Left ventricle myocardium inferior (tissue), 1 donor: ENCODE results near the gene PODNL1. TPM values are rescaled to one million over a fixed set of nuclear protein-coding genes. Genes with fewer than 3 reads are reported as not detected.

Experiments used
- DNase-seq: peaks from one replicate; pipeline ENCODE4 v3.0.0-alpha.2; 2020
- H3K27ac ChIP-seq: fragments of 200-600 bp; replicated peaks from 2 replicates; pipeline ENCODE4 v1.8.0; 2021
- H3K27me3 ChIP-seq: fragments of 200-600 bp; 2 replicates; pipeline ENCODE4 v1.8.0; 2021; ENCODE audit warnings: low read depth
- H3K36me3 ChIP-seq: fragments of 200-600 bp; 2 replicates; pipeline ENCODE4 v1.8.0; 2021
- H3K4me1 ChIP-seq: fragments of 200-600 bp; 2 replicates; pipeline ENCODE4 v1.8.0; 2021
- H3K4me3 ChIP-seq: fragments of 200-600 bp; 2 replicates; pipeline ENCODE4 v1.8.0; 2021; ENCODE audit warnings: mild to moderate bottlenecking, moderate library complexity
- H3K9me3 ChIP-seq: fragments of 200-600 bp; replicated peaks from 2 replicates; pipeline ENCODE4 v1.8.0; 2021
- intact Hi-C: fragments of 100-400 bp; cut with micrococcal nuclease; formaldehyde crosslinking; loops from one replicate; pipeline ENCODE4 v1.11.0; 2022
- total RNA-seq: library from RNA; stranded (reverse); fragmentation: NEBNext Ultra II Directional; extraction: Animal tissue kit (Norgen Biotek cat#: 25700); gene quantifications from one replicate; pipeline ENCODE4 v1.2.1, GENCODE V29; 2021
- TF ChIP-seq, protein P1 (sequence below): fragments of 200-600 bp; IDR thresholded peaks from 2 replicates; pipeline ENCODE4 v1.8.0; 2021; ENCODE audit warnings: antibody characterized with exemption, mild to moderate bottlenecking, borderline replicate concordance
- donor health status: DM: no; HTN: yes; CAD: no; lungs with severe emphysema.

PODNL1 gene
- total RNA-seq, 1 donor from 2014 or later, result 1.9 TPM

DNA sequence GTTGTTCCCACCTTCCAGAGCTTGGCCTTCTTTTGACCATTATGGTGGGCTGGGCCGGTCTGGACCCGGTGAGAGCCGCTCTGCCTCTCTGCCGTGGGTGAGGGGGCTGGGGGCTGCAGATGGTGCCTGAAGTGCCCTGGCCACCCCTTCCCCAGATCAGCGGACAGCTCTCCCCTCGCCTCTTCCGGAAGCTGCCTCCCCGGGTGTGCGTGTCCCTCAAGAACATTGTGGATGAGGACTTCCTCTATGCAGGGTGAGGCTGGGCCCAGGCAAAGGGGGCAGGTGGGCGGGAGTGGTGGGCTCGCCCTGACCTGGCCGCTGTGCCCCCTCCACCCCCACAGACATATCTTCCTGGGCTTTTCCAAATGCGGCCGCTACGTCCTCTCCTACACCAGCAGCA lies 16.0 kb upstream of the PODNL1 start:
- no peaks in the 10 kb centered on the region for H3K9me3 ChIP-seq
- DNase-seq, result no peak
- no peaks in the 10 kb centered on the region for H3K27me3 ChIP-seq
- H3K4me1 ChIP-seq, result peaks cover 49% of the 10 kb centered on the region
- TF ChIP-seq, protein P1, sequence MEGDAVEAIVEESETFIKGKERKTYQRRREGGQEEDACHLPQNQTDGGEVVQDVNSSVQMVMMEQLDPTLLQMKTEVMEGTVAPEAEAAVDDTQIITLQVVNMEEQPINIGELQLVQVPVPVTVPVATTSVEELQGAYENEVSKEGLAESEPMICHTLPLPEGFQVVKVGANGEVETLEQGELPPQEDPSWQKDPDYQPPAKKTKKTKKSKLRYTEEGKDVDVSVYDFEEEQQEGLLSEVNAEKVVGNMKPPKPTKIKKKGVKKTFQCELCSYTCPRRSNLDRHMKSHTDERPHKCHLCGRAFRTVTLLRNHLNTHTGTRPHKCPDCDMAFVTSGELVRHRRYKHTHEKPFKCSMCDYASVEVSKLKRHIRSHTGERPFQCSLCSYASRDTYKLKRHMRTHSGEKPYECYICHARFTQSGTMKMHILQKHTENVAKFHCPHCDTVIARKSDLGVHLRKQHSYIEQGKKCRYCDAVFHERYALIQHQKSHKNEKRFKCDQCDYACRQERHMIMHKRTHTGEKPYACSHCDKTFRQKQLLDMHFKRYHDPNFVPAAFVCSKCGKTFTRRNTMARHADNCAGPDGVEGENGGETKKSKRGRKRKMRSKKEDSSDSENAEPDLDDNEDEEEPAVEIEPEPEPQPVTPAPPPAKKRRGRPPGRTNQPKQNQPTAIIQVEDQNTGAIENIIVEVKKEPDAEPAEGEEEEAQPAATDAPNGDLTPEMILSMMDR, result no peak
- intact Hi-C loops, result no loop called here
- H3K27ac ChIP-seq, result no peak overlapping the region
- H3K4me3 ChIP-seq, result no peak overlapping the region
- peaks cover 47% of the 10 kb centered on the region for H3K36me3 ChIP-seq

DNA sequence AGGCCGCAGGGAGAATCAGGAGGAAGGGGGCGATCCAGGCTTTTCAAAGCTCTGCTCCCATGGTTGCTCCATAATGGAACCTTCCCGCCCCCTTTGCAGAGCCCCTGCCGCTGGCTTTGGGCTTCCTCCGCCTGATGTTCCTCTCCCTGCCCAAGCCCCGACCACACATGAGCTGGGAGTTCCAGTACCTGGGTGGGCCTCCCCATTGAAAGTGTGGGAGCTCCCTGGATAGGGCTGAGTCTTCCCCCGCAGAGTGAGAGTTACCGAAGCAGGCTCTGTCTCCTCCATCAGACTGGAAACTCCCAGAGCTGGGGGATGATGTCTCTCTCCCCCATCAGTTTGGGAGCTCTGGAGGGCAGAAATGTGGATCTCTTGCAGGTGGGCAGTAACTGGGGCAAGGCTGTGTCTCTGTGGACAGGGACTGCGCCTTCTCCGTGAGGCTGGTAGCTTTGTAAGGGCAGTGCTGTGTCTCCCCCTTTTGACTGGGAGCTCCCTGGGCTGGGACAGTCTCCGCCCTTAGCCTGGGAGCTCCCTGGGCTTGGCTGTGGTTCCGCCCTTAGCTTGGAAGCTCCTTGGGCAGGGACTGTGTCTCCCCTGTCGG lies 14.8 kb upstream of the PODNL1 start:
- intact Hi-C loops, result no loop called here
- peak overlapping the region; percentile 83 for H3K27ac ChIP-seq
- peaks cover 43% of the 10 kb centered on the region for H3K4me1 ChIP-seq
- H3K36me3 ChIP-seq, result peaks cover 37% of the 10 kb centered on the region
- TF ChIP-seq, protein P1, result no peak
- no peak for DNase-seq
- no peaks in the 10 kb centered on the region for H3K9me3 ChIP-seq
- H3K27me3 ChIP-seq, result no peaks in the 10 kb centered on the region
- peak overlapping the region; percentile 80 for H3K4me3 ChIP-seq

DNA sequence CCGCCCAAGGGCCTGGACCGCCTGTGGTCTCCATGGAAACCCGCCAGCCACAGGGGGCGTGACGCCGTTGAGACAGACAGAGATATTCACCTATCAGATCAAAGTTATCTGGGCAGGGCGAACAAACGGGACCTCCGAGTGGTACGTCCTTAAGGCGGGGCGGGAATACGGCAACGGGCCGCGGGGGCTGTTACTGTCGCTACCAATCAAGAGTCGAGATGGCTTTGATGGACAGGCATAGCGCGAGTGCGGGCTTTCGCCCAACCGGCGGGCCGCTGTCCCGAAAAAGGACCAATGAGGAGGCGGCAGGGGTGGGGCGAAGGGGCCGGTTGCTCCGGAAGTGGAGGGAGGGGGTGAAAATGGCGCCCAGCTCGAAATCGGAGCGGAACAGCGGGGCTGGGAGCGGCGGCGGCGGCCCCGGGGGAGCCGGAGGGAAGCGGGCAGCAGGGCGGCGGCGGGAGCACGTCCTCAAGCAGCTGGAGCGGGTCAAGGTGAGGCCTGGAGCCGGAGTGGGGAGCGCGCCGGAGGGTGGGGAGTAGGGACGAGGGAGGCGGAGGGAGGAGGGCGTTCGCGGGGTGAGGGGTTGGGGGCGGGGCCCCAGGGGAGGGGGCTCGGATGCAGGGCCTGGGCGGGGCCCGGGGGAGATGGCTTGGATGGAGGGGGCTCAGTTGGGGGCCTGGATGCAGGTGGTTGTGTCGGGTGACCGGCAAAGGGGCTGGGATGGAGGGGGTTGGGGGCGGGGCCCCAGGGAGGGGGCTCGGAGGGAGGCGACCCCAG lies 14.1 kb upstream of the PODNL1 start, which contains the start of gene DCAF15:
Gene DCAF15 (plus strand): TSS at position 356 of the 777 bp plus-strand sequence. CDS start 4 bp downstream, at position 360.
- intact Hi-C loops, result no loop called here
- Histone ChIP-seq H3K27me3 (no peaks in the 10 kb centered on the region), H3K36me3 (peaks cover 31% of the 10 kb centered on the region), H3K4me3 (peak within 1 kb of the TSS; percentile 80), H3K27ac (peak within 1 kb of the TSS; percentile 83), H3K9me3 (no peaks in the 10 kb centered on the region), H3K4me1 (peaks cover 36% of the 10 kb centered on the region)
- TF ChIP-seq, protein P1, result no peak
- peak; percentile 99 for DNase-seq

DNA sequence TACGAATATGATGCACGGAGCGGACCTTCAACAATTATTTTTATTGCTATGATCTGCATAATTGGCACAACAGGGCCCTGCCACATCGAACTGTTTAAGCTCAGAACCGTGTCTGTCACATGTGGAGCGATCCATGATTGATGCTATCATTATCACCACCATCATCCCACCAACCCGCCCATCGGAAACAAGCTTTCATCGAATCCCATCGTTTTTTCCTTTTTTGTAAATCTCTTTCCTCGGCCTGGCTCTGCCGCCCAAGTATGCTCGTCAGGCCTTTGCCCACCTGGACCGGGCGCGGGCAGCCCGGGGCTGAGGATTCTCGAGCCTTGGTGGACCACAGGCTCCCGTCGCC lies 13.6 kb upstream of the PODNL1 start:
- DNase-seq, result no peak
- peak overlapping the region; percentile 80 for H3K4me3 ChIP-seq
- no peaks in the 10 kb centered on the region for H3K9me3 ChIP-seq
- H3K27me3 ChIP-seq, result no peaks in the 10 kb centered on the region
- TF ChIP-seq, protein P1, result no peak
- intact Hi-C loops, result no loop called here
- H3K4me1 ChIP-seq, result peaks cover 31% of the 10 kb centered on the region
- no peak overlapping the region for H3K27ac ChIP-seq
- H3K36me3 ChIP-seq, result peaks cover 25% of the 10 kb centered on the region

DNA sequence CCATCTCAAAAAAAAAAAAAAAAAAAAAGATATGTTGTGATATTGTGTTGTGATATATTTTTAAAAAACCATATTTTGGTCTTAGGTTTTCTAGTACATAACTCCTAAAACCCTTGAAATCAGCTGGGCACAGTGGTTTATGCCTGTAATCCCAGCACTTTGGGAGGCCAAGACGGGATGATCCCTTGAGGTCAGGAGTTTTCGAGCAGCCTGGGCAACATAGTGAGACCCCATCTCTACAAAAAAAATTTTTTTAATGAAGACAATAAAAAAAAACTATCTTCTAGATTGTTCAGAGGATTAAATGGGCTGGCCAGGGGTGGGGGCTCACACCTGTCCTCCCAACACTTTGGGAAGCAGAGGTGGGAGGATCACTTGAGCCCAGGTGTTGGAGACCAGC lies 12.8 kb upstream of the PODNL1 start:
- peaks cover 24% of the 10 kb centered on the region for H3K4me1 ChIP-seq
- TF ChIP-seq, protein P1, result no peak
- H3K36me3 ChIP-seq, result peaks cover 18% of the 10 kb centered on the region
- DNase-seq, result no peak
- H3K4me3 ChIP-seq, result no peak overlapping the region
- no peak overlapping the region for H3K27ac ChIP-seq
- H3K9me3 ChIP-seq, result no peaks in the 10 kb centered on the region
- no peaks in the 10 kb centered on the region for H3K27me3 ChIP-seq
- intact Hi-C loops, result no loop called here
